ENCODE data around the gene ZBTB45.
"Not testable (repeated sequence)": the region's sequence is repeated elsewhere in the genome, so short reads cannot be mapped to it uniquely, and the experiment has no call there.

Gene ZBTB45

GRCh38 chr19:58474291-58474996 lies 45.2 kb downstream of the ZBTB45 start:
- no peak for DNase-seq

- no peak for DNase-seq
Observed at GRCh38 chr19:58473775-58474174, 45.8 kb downstream of the ZBTB45 start.

- no peak for DNase-seq
Observed at GRCh38 chr19:58471736-58472135, 47.9 kb downstream of the ZBTB45 start.

- not testable (repeated sequence) for DNase-seq
Observed at GRCh38 chr19:58470837-58471543, 48.6 kb downstream of the ZBTB45 start.

GRCh38 chr19:58469241-58470013 lies 50.2 kb downstream of the ZBTB45 start:
- no peak for DNase-seq

- DNase-seq: no peak
Observed at GRCh38 chr19:58468216-58468839, 51.3 kb downstream of the ZBTB45 start.

GRCh38 chr19:58466760-58467589 lies 52.6 kb downstream of the ZBTB45 start, which contains the start of gene ZNF324:
ZNF324 (plus strand) TSS chr19:58467080; CDS start chr19:58469186, 2,106 bp downstream.
- DNase-seq: peak; percentile 96

GRCh38 chr19:58466089-58466759 lies 53.4 kb downstream of the ZBTB45 start:
- no peak for DNase-seq
